ENCODE data around the gene IRF2BP2.

IRF2BP2 gene

DNA sequence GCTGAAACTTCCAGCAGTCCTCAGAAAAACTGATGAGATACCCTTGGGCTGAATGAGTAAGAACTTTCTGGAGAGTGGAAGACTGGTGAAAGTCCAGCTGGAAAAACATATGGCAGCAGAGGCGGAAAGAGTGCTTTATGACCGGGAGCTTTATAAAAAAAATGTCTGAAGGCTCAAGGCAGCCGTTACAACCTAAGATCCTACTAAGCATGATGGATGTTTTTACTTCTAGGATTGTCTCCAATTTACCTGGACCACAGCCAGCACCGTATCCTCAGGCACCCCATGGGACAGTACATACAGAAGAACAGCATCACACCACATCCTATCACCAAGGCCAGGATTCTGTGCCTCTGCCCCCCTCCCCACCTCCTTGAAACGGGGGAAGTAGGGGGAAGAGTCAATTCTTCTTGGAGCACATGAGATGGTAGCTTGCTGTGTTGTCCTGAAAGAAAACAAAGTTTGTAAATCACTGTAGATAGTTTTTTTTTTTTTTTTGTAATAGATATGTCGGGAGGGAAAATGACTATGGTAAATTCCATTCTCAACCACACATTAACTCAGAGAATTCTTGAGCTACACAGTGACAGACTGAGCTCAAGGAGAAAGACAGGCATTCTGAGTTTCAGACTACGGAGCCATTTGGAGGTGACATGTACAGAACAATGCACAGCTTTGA is 11.8 kb upstream of the IRF2BP2 start:
- H3K4me3 ChIP-seq (ENCODE audit: low read depth, low read length) = no peak overlapping the region
- POLR2A ChIA-PET = interaction anchor here (0.6 to 2.3 kb wide), 4 partner anchors 9 to 461 kb away, joined by 3 to 23 read pairs (median 3); partner anchors contain the start of gene IRF2BP2
- CTCF ChIA-PET = interaction anchor here (0.5 to 1.9 kb wide), 9 partner anchors 9 to 556 kb away, joined by 3 to 5 read pairs (median 3); no protein-coding TSS in a partner anchor
- H3K9me3 ChIP-seq (ENCODE audit: control insufficient read depth, insufficient read depth, low read depth, low read length) = no peaks in the 10 kb centered on the region
- H3K27ac ChIP-seq (ENCODE audit: extremely low read depth, low read depth, low read length) = no peak overlapping the region
- H3K36me3 ChIP-seq (ENCODE audit: control insufficient read depth in 2 of 2, insufficient read depth in 1 of 2, low read length in 2 of 2) = no peaks in the 10 kb centered on the region
- peaks cover 24% of the 10 kb centered on the region for H3K4me1 ChIP-seq (ENCODE audit: control insufficient read depth, insufficient read depth, low read length)
- TF ChIP-seq ZFP37 (tag by site-specific recombination; IDR thresholded peaks at IDR 0.05) (no peak), GLI2 (tag by site-specific recombination; IDR thresholded peaks at IDR 0.05; ENCODE audit: borderline replicate concordance, low read depth) (no peak), ZNF292 (tag by site-specific recombination; IDR thresholded peaks at IDR 0.05; ENCODE audit: borderline replicate concordance, low read depth) (no peak), GFI1B (tag by site-specific recombination; IDR thresholded peaks at IDR 0.05) (0 out of 2 replicates have a peak, but pooled peaks have one; percentile 51), ZNF548 (tag by site-specific recombination; IDR thresholded peaks at IDR 0.05) (no peak), ZBTB17 (tag by site-specific recombination; IDR thresholded peaks at IDR 0.05) (0 out of 2 replicates have a peak, but pooled peaks have one; percentile 47), ZNF140 (tag by site-specific recombination; IDR thresholded peaks at IDR 0.05) (no peak), ZNF354C (tag by site-specific recombination; IDR thresholded peaks at IDR 0.05; ENCODE audit: borderline replicate concordance, low read depth) (no peak), ZNF239 (tag by site-specific recombination; IDR thresholded peaks at IDR 0.05) (no peak), ZSCAN16 (tag by site-specific recombination; IDR thresholded peaks at IDR 0.05) (no peak), OSR2 (tag by site-specific recombination; IDR thresholded peaks at IDR 0.05) (0 out of 2 replicates have a peak, but pooled peaks have one; percentile 13), ZBTB6 (tag by site-specific recombination; IDR thresholded peaks at IDR 0.05) (peak; percentile 79), ZFHX2 (tag by site-specific recombination; conservative IDR thresholded peaks at IDR 0.05) (0 out of 2 replicates have a peak, but pooled peaks have one; percentile 22), PRDM1 (tag by site-specific recombination; IDR thresholded peaks at IDR 0.05) (peak; percentile 74), ZNF335 (tag by site-specific recombination; conservative IDR thresholded peaks at IDR 0.05) (peak; percentile 85), ZNF776 (tag by site-specific recombination; IDR thresholded peaks at IDR 0.05; ENCODE audit: borderline replicate concordance) (no peak), ZNF211 (tag by site-specific recombination; IDR thresholded peaks at IDR 0.05; ENCODE audit: low read depth) (no peak)
- TF ChIP-seq, protein P1, sequence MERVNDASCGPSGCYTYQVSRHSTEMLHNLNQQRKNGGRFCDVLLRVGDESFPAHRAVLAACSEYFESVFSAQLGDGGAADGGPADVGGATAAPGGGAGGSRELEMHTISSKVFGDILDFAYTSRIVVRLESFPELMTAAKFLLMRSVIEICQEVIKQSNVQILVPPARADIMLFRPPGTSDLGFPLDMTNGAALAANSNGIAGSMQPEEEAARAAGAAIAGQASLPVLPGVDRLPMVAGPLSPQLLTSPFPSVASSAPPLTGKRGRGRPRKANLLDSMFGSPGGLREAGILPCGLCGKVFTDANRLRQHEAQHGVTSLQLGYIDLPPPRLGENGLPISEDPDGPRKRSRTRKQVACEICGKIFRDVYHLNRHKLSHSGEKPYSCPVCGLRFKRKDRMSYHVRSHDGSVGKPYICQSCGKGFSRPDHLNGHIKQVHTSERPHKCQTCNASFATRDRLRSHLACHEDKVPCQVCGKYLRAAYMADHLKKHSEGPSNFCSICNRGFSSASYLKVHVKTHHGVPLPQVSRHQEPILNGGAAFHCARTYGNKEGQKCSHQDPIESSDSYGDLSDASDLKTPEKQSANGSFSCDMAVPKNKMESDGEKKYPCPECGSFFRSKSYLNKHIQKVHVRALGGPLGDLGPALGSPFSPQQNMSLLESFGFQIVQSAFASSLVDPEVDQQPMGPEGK (tag by site-specific recombination; IDR thresholded peaks at IDR 0.05) = 0 out of 2 replicates have a peak, but pooled peaks have one; percentile 51
- TF ChIP-seq, protein P2, sequence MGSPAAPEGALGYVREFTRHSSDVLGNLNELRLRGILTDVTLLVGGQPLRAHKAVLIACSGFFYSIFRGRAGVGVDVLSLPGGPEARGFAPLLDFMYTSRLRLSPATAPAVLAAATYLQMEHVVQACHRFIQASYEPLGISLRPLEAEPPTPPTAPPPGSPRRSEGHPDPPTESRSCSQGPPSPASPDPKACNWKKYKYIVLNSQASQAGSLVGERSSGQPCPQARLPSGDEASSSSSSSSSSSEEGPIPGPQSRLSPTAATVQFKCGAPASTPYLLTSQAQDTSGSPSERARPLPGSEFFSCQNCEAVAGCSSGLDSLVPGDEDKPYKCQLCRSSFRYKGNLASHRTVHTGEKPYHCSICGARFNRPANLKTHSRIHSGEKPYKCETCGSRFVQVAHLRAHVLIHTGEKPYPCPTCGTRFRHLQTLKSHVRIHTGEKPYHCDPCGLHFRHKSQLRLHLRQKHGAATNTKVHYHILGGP (tag by site-specific recombination; IDR thresholded peaks at IDR 0.05) = peak; percentile 64; the same call in 1 of the 2 replicates
- TF ChIP-seq, protein P3, sequence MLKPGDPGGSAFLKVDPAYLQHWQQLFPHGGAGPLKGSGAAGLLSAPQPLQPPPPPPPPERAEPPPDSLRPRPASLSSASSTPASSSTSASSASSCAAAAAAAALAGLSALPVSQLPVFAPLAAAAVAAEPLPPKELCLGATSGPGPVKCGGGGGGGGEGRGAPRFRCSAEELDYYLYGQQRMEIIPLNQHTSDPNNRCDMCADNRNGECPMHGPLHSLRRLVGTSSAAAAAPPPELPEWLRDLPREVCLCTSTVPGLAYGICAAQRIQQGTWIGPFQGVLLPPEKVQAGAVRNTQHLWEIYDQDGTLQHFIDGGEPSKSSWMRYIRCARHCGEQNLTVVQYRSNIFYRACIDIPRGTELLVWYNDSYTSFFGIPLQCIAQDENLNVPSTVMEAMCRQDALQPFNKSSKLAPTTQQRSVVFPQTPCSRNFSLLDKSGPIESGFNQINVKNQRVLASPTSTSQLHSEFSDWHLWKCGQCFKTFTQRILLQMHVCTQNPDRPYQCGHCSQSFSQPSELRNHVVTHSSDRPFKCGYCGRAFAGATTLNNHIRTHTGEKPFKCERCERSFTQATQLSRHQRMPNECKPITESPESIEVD (tag by site-specific recombination; IDR thresholded peaks at IDR 0.05) = peak; percentile 70
- TF ChIP-seq, protein P4, sequence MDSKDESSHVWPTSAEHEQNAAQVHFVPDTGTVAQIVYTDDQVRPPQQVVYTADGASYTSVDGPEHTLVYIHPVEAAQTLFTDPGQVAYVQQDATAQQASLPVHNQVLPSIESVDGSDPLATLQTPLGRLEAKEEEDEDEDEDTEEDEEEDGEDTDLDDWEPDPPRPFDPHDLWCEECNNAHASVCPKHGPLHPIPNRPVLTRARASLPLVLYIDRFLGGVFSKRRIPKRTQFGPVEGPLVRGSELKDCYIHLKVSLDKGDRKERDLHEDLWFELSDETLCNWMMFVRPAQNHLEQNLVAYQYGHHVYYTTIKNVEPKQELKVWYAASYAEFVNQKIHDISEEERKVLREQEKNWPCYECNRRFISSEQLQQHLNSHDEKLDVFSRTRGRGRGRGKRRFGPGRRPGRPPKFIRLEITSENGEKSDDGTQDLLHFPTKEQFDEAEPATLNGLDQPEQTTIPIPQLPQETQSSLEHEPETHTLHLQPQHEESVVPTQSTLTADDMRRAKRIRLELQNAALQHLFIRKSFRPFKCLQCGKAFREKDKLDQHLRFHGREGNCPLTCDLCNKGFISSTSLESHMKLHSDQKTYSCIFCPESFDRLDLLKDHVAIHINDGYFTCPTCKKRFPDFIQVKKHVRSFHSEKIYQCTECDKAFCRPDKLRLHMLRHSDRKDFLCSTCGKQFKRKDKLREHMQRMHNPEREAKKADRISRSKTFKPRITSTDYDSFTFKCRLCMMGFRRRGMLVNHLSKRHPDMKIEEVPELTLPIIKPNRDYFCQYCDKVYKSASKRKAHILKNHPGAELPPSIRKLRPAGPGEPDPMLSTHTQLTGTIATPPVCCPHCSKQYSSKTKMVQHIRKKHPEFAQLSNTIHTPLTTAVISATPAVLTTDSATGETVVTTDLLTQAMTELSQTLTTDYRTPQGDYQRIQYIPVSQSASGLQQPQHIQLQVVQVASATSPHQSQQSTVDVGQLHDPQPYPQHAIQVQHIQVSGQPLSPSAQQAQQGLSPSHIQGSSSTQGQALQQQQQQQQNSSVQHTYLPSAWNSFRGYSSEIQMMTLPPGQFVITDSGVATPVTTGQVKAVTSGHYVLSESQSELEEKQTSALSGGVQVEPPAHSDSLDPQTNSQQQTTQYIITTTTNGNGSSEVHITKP (tag by site-specific recombination; IDR thresholded peaks at IDR 0.05) = peak; percentile 53
- TF ChIP-seq, protein P5, sequence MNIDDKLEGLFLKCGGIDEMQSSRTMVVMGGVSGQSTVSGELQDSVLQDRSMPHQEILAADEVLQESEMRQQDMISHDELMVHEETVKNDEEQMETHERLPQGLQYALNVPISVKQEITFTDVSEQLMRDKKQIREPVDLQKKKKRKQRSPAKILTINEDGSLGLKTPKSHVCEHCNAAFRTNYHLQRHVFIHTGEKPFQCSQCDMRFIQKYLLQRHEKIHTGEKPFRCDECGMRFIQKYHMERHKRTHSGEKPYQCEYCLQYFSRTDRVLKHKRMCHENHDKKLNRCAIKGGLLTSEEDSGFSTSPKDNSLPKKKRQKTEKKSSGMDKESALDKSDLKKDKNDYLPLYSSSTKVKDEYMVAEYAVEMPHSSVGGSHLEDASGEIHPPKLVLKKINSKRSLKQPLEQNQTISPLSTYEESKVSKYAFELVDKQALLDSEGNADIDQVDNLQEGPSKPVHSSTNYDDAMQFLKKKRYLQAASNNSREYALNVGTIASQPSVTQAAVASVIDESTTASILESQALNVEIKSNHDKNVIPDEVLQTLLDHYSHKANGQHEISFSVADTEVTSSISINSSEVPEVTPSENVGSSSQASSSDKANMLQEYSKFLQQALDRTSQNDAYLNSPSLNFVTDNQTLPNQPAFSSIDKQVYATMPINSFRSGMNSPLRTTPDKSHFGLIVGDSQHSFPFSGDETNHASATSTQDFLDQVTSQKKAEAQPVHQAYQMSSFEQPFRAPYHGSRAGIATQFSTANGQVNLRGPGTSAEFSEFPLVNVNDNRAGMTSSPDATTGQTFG (tag by site-specific recombination; IDR thresholded peaks at IDR 0.05; ENCODE audit: borderline replicate concordance) = no peak

All from HEK293 (cell line).